Pancreas (tissue), 10 donors: ENCODE data around the gene S100P. TPM values are rescaled to one million over a fixed set of nuclear protein-coding genes. Genes with fewer than 3 reads are reported as not detected.
A peak's percentile ranks its signal among the peaks of the same experiment; 100 is the strongest.

ENCODE experiments used
- ATAC-seq, 4 donors: fragments of 200-7000 bp; cut with Tn5 transposase; one replicate each; pipeline versions ENCODE4 v1.8.0 to v1.9.1; 2020; ENCODE audit warnings: mild to moderate bottlenecking in 4 of 4, moderate library complexity in 4 of 4
- DNase-seq, 6 donors: peaks; one replicate each; pipeline ENCODE4 v3.0.0-alpha.2; 2020
- FAIRE-seq: peaks from 2 replicates; lab custom pipeline; 2012; peaks lifted over from hg19 to GRCh38; lab: Jason Lieb, UNC
- H3K27ac ChIP-seq, 4 donors: fragments of 200-600 bp; sonication (generic); 1 replicate in 3 of 4; 2 replicates in 1 of 4; pipeline versions ENCODE4 v1.5.0 to v1.8.0; 2020
- H3K27me3 ChIP-seq, 4 donors: fragments of 200-600 bp; one replicate each; pipeline ENCODE4 v1.8.0; 2021
- H3K36me3 ChIP-seq, 3 donors: fragments of 200-600 bp; sonication (generic) in 1 of 3; one replicate each; pipeline versions ENCODE4 v1.5.0 to v1.8.0; 2020 to 2021
- H3K4me1 ChIP-seq, 3 donors: fragments of 200-600 bp; one replicate each; pipeline ENCODE4 v1.8.0; 2021
- H3K4me3 ChIP-seq, 4 donors: fragments of 200-600 bp; sonication (generic) in 2 of 4; one replicate each; pipeline versions ENCODE4 v1.5.0 to v1.8.0; 2020 to 2021
- H3K9me3 ChIP-seq, 4 donors: fragments of 200-600 bp; one replicate each; pipeline ENCODE4 v1.8.0; 2021
- CTCF ChIP-seq, 4 donors: fragments of 200-600 bp; sonication (generic) in 3 of 4; IDR thresholded peaks; one replicate each; pipeline versions ENCODE4 v1.5.0 to v1.8.0; 2021; ENCODE audit warnings: antibody characterized with exemption in 4 of 4
- WGBS, 2 donors: extraction: QIAGEN DNeasy Blood & Tissue Kit; methylation state at CpG; one replicate each; pipeline ENCODE4 v1.1.7; 2013; 5-methylcytosine and 5-hydroxymethylcytosine counted together
- intact Hi-C, 3 donors: fragments of 100-400 bp; cut with DNase I; formaldehyde crosslinking; loops; one replicate each; pipeline versions ENCODE4 v1.11.1 to v1.14.2; 2022
- polyA plus RNA-seq, 2 donors: library from polyadenylated mRNA; stranded (reverse); fragments of 200-250 nt; gene quantifications; one replicate each; pipeline ENCODE4 v1.2.3, GENCODE V29; 2013
- total RNA-seq, 6 donors: library from RNA; stranded (reverse); fragmentation: NEBNext Ultra II Directional in 4 of 6; extraction: Animal tissue kit (Norgen Biotek cat#: 25700) in 4 of 6; gene quantifications; one replicate each; pipeline versions ENCODE4 v1.2.1 to v1.2.4, GENCODE V29; 2021 to 2023
- donor health status: healthy with polysubstance abuse.
- donor health status: DM: no; HTN: no; CAD: no; lungs with moderate emphysema.
- donor health status: DM: no; HTN: no; CAD: no.
- donor health status: control.
- donor health status: control.
- donor health status: Bipolar disorder and iron deficiency.
- donor health status: DM: yes; HTN: yes; CAD: no.
- donor health status: DM: no; HTN: no; CAD: no.
- donor health status: DM: no; HTN: no; CAD: no.
- donor health status: DM: yes; HTN: yes; CAD: no.

S100P gene
- total and polyA plus RNA-seq, 8 donors, result 0.42 to 15.7 (median 1.5) TPM; not detected in 4

- H3K27me3 ChIP-seq, result no peaks in the 10 kb centered on the region
- peaks cover 0 to 12% (median 0%) of the 10 kb centered on the region in 3 donors for H3K36me3 ChIP-seq
- no peak overlapping the region for H3K27ac ChIP-seq
- no peaks in the 10 kb centered on the region for H3K9me3 ChIP-seq
- FAIRE-seq (no peak), DNase-seq (no peak), ATAC-seq (no peak)
- TF ChIP-seq CTCF (IDR thresholded peaks at IDR 0.05), result no peak
- intact Hi-C loops, result no loop called here
- 71 to 74% methylated on average over 3 of the region's 3 CpGs for WGBS, 2 donors
- peaks cover 12 to 23% (median 21%) of the 10 kb centered on the region in 3 donors for H3K4me1 ChIP-seq
- H3K4me3 ChIP-seq, result no peak overlapping the region
Measured at GRCh38 chr4:6703786-6704185, 10.1 kb downstream of the S100P start.

GRCh38 chr4:6705646-6706045, 12.0 kb downstream of the S100P start:
- no peak for ATAC-seq
- H3K4me1 ChIP-seq, result peaks cover 12 to 27% (median 23%) of the 10 kb centered on the region in 3 donors

GRCh38 chr4:6706173-6706572, 12.5 kb downstream of the S100P start:
- Histone ChIP-seq H3K36me3 (peaks cover 0 to 12% (median 0%) of the 10 kb centered on the region in 3 donors), H3K27ac (no peak overlapping the region), H3K4me1 (peaks cover 12 to 27% (median 23%) of the 10 kb centered on the region in 3 donors), H3K27me3 (no peaks in the 10 kb centered on the region), H3K9me3 (no peaks in the 10 kb centered on the region), H3K4me3 (no peak overlapping the region)
- 87 to 88% methylated on average over 5 of the region's 5 CpGs for WGBS, 2 donors
- TF ChIP-seq CTCF (IDR thresholded peaks at IDR 0.05), result no peak
- FAIRE-seq (no peak), ATAC-seq (no peak), DNase-seq (no peak)
- intact Hi-C loops, result no loop called here

More at GRCh38 chr4:6705646-6706045, 12.0 kb downstream of the S100P start:
- Histone ChIP-seq H3K27ac (no peak overlapping the region), H3K36me3 (peaks cover 0 to 12% (median 0%) of the 10 kb centered on the region in 3 donors), H3K27me3 (no peaks in the 10 kb centered on the region), H3K4me3 (no peak overlapping the region), H3K9me3 (no peaks in the 10 kb centered on the region)
- no peak for TF ChIP-seq CTCF (IDR thresholded peaks at IDR 0.05)
- intact Hi-C loops, result no loop called here
- WGBS, 2 donors, result 97 to 99% methylated on average over 2 of the region's 2 CpGs
- no peak for FAIRE-seq
- DNase-seq, result no peak

GRCh38 chr4:6709230-6710114, 15.8 kb downstream of the S100P start, which contains the start of gene MRFAP1L1:
Gene MRFAP1L1 (minus strand): TSS chr4:6709865. CDS start chr4:6709629, 236 bp downstream.
- intact Hi-C loops, result no loop called here
- TF ChIP-seq CTCF (IDR thresholded peaks at IDR 0.05), result no peak
- peak; percentile 32 for FAIRE-seq
- Histone ChIP-seq H3K27me3 (no peaks in the 10 kb centered on the region), H3K4me1 (peaks cover 12 to 27% (median 23%) of the 10 kb centered on the region in 3 donors), H3K4me3 (peak within 1 kb of the TSS; percentile 76 to 82 (median 82)), H3K36me3 (peaks cover 0 to 4% (median 0%) of the 10 kb centered on the region in 3 donors), H3K9me3 (no peaks in the 10 kb centered on the region), H3K27ac (peak within 1 kb of the TSS; percentile 43 to 80 (median 70))
- peak; percentile 88 to 97 (median 96) for DNase-seq
- WGBS, 2 donors, result 0 to 1% methylated on average over 72 of the region's 72 CpGs
- ATAC-seq, result peak; percentile 97 to 99 (median 98)
